HCT116 (cell line): ENCODE data around the gene SRGAP3. TPM values are rescaled to one million over a fixed set of nuclear protein-coding genes. Genes with fewer than 3 reads are reported as not detected.

Experiments
- ATAC-seq: fragments of 200-7000 bp; cut with Tn5 transposase; 2 replicates; pipeline ENCODE4 v1.9.1; 2020; ENCODE audit warnings: mild to moderate bottlenecking, moderate library complexity
- BruUV-seq: library from RNA; stranded (reverse); fragments of 400-500 nt; replicated peaks from 2 replicates; lab custom pipeline; 2021; lab: Mats Ljungman, UMichigan
- CTCF ChIA-PET: fragments of 300-600 bp; sonication (Branson Sonifier 250); formaldehyde crosslinking; loops from one replicate; lab custom pipeline; 2021; ENCODE audit warnings: antibody characterized with exemption; lab: Charles Lee
- POLR2A ChIA-PET: fragments of 300-600, 350-600 bp; sonication (Branson Sonifier 250); formaldehyde crosslinking; loops from one replicate; lab custom pipeline; 2021; ENCODE audit warnings: antibody characterized with exemption; lab: Charles Lee
- RAD21 ChIA-PET, 2 experiments: fragments of 300-600 bp; sonication (Branson Sonifier 250); formaldehyde crosslinking; loops; one replicate each; lab custom pipeline; 2023; ENCODE audit warnings: low total read pairs in 2 of 2; ENCODE audit not compliant: uncharacterized antibody in 2 of 2, unreplicated experiment in 2 of 2, low non-redundant PET in 1 of 2; lab: Charles Lee
- DNase-seq: peaks from one replicate; pipeline ENCODE4 v3.0.0-alpha.2; 2010; ENCODE audit warnings: low read depth, low spot score
- H2AFZ ChIP-seq: fragments of 200-600 bp; shearing (Covaris generic), sonication (generic); 2 replicates; pipeline ENCODE4 v1.6.1; 2017; ENCODE audit warnings: low read depth, mixed run types, mixed read lengths, antibody characterized with exemption, low read length; ENCODE audit not compliant: poor library complexity, severe bottlenecking
- H3K27ac ChIP-seq: 2 replicates; pipeline ENCODE4 v1.5.1; 2012; ENCODE audit warnings: low read depth, low read length
- H3K27me3 ChIP-seq: fragments of 200-600 bp; sonication (generic); 2 replicates; pipeline ENCODE4 v1.6.1; 2016; ENCODE audit warnings: mixed run types, low read length, mixed read lengths; ENCODE audit not compliant: insufficient read depth
- H3K36me3 ChIP-seq, 2 experiments: fragments of 200-500 bp in 1 of 2; fragments of 200-600 bp in 1 of 2; sonication (Bioruptor generic) in 1 of 2; sonication (generic) in 1 of 2; 2 replicates each; pipeline versions ENCODE4 v1.5.1 to v1.6.1; 2014 to 2016; ENCODE audit warnings: low read length in 2 of 2, inconsistent platforms in 1 of 2, mixed read lengths in 1 of 2, mixed run types in 1 of 2; ENCODE audit not compliant: insufficient read depth in 2 of 2, control insufficient read depth in 1 of 2
- H3K4me1 ChIP-seq, 2 experiments: fragments of 200-600 bp in 1 of 2; sonication (generic) in 1 of 2; 2 replicates each; pipeline versions ENCODE4 v1.5.1 to v1.6.1; 2012 to 2017; ENCODE audit warnings: low read length in 2 of 2, inconsistent platforms in 1 of 2, mild to moderate bottlenecking in 1 of 2, mixed read lengths in 1 of 2, mixed run types in 1 of 2, moderate library complexity in 1 of 2; ENCODE audit not compliant: insufficient read depth in 2 of 2, control insufficient read depth in 1 of 2
- H3K4me2 ChIP-seq: fragments of 200-600 bp; sonication (generic); 2 replicates; pipeline ENCODE4 v1.6.1; 2017; ENCODE audit warnings: mixed run types, low read length, mixed read lengths
- H3K4me3 ChIP-seq, 2 experiments: fragments of 200-600 bp in 1 of 2; sonication (generic) in 1 of 2; replicated peaks in 1 of 2; 2 replicates each; pipeline ENCODE4 v1.5.1; 2011 to 2016; ENCODE audit warnings: low read length in 2 of 2, control low read depth in 1 of 2, low read depth in 1 of 2, mild to moderate bottlenecking in 1 of 2, mixed read lengths in 1 of 2, mixed run types in 1 of 2
- H3K79me2 ChIP-seq: fragments of 200-600 bp; sonication (generic); 2 replicates; pipeline ENCODE4 v1.6.1; 2017; ENCODE audit warnings: mild to moderate bottlenecking, mixed run types, low read length, moderate library complexity, mixed read lengths; ENCODE audit not compliant: insufficient read depth
- H3K9ac ChIP-seq: fragments of 200-600 bp; sonication (generic); 2 replicates; pipeline ENCODE4 v1.6.1; 2016; ENCODE audit warnings: low read length, mixed read lengths
- H3K9me2 ChIP-seq: fragments of 200-600 bp; sonication (generic), shearing (Covaris generic); 2 replicates; pipeline ENCODE4 v1.6.1; 2017; ENCODE audit warnings: mixed run types, mild to moderate bottlenecking, moderate library complexity; ENCODE audit not compliant: insufficient read depth
- H3K9me3 ChIP-seq, 2 experiments: fragments of 200-500 bp in 1 of 2; fragments of 200-600 bp in 1 of 2; sonication (Bioruptor generic) in 1 of 2; sonication (generic) in 1 of 2; 2 replicates each; pipeline ENCODE4 v1.6.1; 2014 to 2017; ENCODE audit warnings: low read length in 2 of 2, mixed read lengths in 2 of 2, inconsistent platforms in 1 of 2, low read depth in 1 of 2, mild to moderate bottlenecking in 1 of 2, mixed run types in 1 of 2, moderate library complexity in 1 of 2; ENCODE audit not compliant: control insufficient read depth in 1 of 2, insufficient read depth in 1 of 2
- H4K20me1 ChIP-seq: fragments of 200-600 bp; sonication (generic), shearing (Covaris generic); 2 replicates; pipeline ENCODE4 v1.6.1; 2017; ENCODE audit warnings: mixed run types, mild to moderate bottlenecking, moderate library complexity; ENCODE audit not compliant: insufficient read depth
- CBX3 ChIP-seq: IDR thresholded peaks from 2 replicates; pipeline ENCODE4 v1.6.1; 2012; ENCODE audit warnings: low read depth
- CEBPB ChIP-seq: IDR thresholded peaks from 2 replicates; pipeline ENCODE4 v1.6.1; 2012; ENCODE audit warnings: low read depth
- EGR1 ChIP-seq: IDR thresholded peaks from 2 replicates; pipeline ENCODE4 v1.6.1; 2012; ENCODE audit warnings: low read depth
- EZH2phosphoT487 ChIP-seq: fragments of 200-600 bp; IDR thresholded peaks from 2 replicates; pipeline ENCODE4 v1.6.1; 2018; ENCODE audit warnings: antibody characterized with exemption, borderline replicate concordance
- FOSL1 ChIP-seq: IDR thresholded peaks from 2 replicates; pipeline ENCODE4 v1.6.1; 2012; ENCODE audit warnings: low read depth
- JUND ChIP-seq: IDR thresholded peaks from 2 replicates; pipeline ENCODE4 v1.6.1; 2012
- POLR2A ChIP-seq: IDR thresholded peaks from 2 replicates; pipeline ENCODE4 v1.7.0; 2011; ENCODE audit warnings: borderline replicate concordance; ENCODE audit not compliant: insufficient read depth, insufficient read length; ENCODE audit errors: extremely low read depth
- POLR2AphosphoS5 ChIP-seq: IDR thresholded peaks from 2 replicates; pipeline ENCODE4 v1.6.1; 2011; ENCODE audit warnings: mild to moderate bottlenecking, low read depth, low read length, moderate library complexity
- SP1 ChIP-seq: IDR thresholded peaks from 2 replicates; pipeline ENCODE4 v1.6.1; 2012; ENCODE audit warnings: low read depth
- SRF ChIP-seq: IDR thresholded peaks from 2 replicates; pipeline ENCODE4 v1.6.1; 2012; ENCODE audit warnings: low read depth
- TCF7L2 ChIP-seq: IDR thresholded peaks from 2 replicates; pipeline ENCODE4 v1.7.0; 2011; ENCODE audit warnings: borderline replicate concordance, inconsistent platforms; ENCODE audit not compliant: insufficient read depth, insufficient read length; ENCODE audit errors: extremely low read depth
- YY1 ChIP-seq: IDR thresholded peaks from 2 replicates; pipeline ENCODE4 v1.6.1; 2011; ENCODE audit warnings: low read length, low read depth, moderate library complexity, mild to moderate bottlenecking; ENCODE audit not compliant: insufficient replicate concordance; ENCODE audit errors: extremely low read depth
- ZNF274 ChIP-seq: fragments of 200-500 bp; sonication (Bioruptor generic); IDR thresholded peaks from 2 replicates; pipeline ENCODE4 v1.6.1; 2014; ENCODE audit warnings: mild to moderate bottlenecking, low read depth, low read length, inconsistent platforms
- intact Hi-C: fragments of 100-400 bp; cut with micrococcal nuclease; formaldehyde crosslinking; loops from 2 replicates; pipeline ENCODE4 v1.10.0; 2022
- total RNA-seq: library from RNA; stranded (reverse); gene quantifications from one replicate; pipeline ENCODE4 v1.2.1, GENCODE V29; 2021; ENCODE audit not compliant: unreplicated experiment
- TF ChIP-seq, protein P1 (sequence below), 3 experiments: fragments of 200-600 bp in 1 of 3; sonication (generic) in 1 of 3; IDR thresholded peaks in 2 of 3; conservative IDR thresholded peaks in 1 of 3; 2 replicates each; pipeline ENCODE4 v1.5.1; 2012 to 2017; ENCODE audit warnings: low read depth in 2 of 3, low read length in 2 of 3, antibody characterized with exemption in 1 of 3, borderline replicate concordance in 1 of 3, control low read depth in 1 of 3, mild to moderate bottlenecking in 1 of 3, mixed read lengths in 1 of 3, mixed run types in 1 of 3, moderate library complexity in 1 of 3; ENCODE audit not compliant: insufficient read depth in 1 of 3
- TF ChIP-seq, protein P2 (sequence below): IDR thresholded peaks from 2 replicates; pipeline ENCODE4 v1.6.1; 2012
- TF ChIP-seq, protein P3 (sequence below): IDR thresholded peaks from 2 replicates; pipeline ENCODE4 v1.6.1; 2012

The SRGAP3 gene
- total RNA-seq, 1 experiment from 2014 or later: 8.3 TPM

DNA sequence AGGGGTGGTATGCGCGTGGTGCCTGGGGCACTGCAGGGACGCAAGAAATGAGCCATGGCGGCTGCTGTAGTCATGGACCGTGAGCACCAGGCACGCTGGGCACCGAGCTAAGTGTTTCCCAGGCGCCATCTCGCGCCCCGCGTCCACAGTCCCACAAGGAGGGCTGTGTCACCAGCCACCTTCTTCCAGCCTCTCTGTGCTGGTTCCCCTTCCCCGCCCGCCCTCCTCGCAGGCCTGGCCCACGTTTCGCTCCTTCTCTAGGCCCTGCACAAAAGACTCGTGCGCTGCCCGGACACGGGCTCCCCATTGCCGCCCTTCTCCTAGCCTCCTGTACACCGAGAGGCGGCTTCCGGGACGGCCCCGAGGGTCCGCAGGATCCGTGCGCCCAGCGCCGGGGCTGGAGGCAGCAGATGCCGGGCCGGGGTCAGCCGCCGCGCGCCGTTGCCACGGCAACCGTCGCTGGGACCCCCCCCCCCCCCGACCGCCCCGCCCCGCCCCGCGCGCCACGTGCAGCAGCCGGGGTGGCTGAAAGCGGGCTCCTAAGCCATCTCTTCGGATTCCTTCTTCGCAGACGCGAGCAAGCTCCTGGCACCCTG is 113.4 kb downstream of the SRGAP3 start:
- TF ChIP-seq JUND: no peak
- no peak for TF ChIP-seq TCF7L2
- TF ChIP-seq, protein P1, sequence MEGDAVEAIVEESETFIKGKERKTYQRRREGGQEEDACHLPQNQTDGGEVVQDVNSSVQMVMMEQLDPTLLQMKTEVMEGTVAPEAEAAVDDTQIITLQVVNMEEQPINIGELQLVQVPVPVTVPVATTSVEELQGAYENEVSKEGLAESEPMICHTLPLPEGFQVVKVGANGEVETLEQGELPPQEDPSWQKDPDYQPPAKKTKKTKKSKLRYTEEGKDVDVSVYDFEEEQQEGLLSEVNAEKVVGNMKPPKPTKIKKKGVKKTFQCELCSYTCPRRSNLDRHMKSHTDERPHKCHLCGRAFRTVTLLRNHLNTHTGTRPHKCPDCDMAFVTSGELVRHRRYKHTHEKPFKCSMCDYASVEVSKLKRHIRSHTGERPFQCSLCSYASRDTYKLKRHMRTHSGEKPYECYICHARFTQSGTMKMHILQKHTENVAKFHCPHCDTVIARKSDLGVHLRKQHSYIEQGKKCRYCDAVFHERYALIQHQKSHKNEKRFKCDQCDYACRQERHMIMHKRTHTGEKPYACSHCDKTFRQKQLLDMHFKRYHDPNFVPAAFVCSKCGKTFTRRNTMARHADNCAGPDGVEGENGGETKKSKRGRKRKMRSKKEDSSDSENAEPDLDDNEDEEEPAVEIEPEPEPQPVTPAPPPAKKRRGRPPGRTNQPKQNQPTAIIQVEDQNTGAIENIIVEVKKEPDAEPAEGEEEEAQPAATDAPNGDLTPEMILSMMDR (IDR thresholded peaks at IDR 0.05 in 2 of 3, conservative IDR thresholded peaks at IDR 0.05 in 1 of 3; ENCODE audit: borderline replicate concordance in 1 of 3, insufficient read depth in 1 of 3, low read depth in 2 of 3, low read length in 2 of 3): no peak
- no peak for TF ChIP-seq CBX3
- TF ChIP-seq CEBPB: no peak
- TF ChIP-seq POLR2AphosphoS5: no peak
- TF ChIP-seq YY1: no peak
- TF ChIP-seq, protein P2, sequence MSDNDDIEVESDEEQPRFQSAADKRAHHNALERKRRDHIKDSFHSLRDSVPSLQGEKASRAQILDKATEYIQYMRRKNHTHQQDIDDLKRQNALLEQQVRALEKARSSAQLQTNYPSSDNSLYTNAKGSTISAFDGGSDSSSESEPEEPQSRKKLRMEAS: no peak
- no peak for TF ChIP-seq POLR2A
- no peak for TF ChIP-seq SP1
- TF ChIP-seq, protein P3, sequence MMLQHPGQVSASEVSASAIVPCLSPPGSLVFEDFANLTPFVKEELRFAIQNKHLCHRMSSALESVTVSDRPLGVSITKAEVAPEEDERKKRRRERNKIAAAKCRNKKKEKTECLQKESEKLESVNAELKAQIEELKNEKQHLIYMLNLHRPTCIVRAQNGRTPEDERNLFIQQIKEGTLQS: no peak
- no peak for TF ChIP-seq SRF
- no peak for TF ChIP-seq EZH2phosphoT487
- TF ChIP-seq EGR1: no peak
- TF ChIP-seq FOSL1: no peak
- TF ChIP-seq ZNF274: no peak
- Histone ChIP-seq H3K27me3 (no peaks in the 10 kb centered on the region), H3K27ac (no peak overlapping the region), H2AFZ (no peak overlapping the region), H3K4me2 (no peak overlapping the region), H3K36me3 (no peaks in the 10 kb centered on the region), H4K20me1 (no peaks in the 10 kb centered on the region), H3K9ac (no peak overlapping the region), H3K9me2 (no peaks in the 10 kb centered on the region), H3K4me3 (no peak overlapping the region), H3K79me2 (no peaks in the 10 kb centered on the region), H3K4me1 (no peaks in the 10 kb centered on the region), H3K9me3 (no peaks in the 10 kb centered on the region)
- RAD21 ChIA-PET: no interaction called here
- no TSS peak for BruUV-seq
- DNase-seq (no peak), ATAC-seq (no peak)
- intact Hi-C loops: no loop called here
- CTCF ChIA-PET: no interaction called here
- POLR2A ChIA-PET: no interaction called here
